HL-60 (cell line): Measurements from ENCODE around the gene CRIP2.

Source experiments
- DNase-seq, 2 experiments: peaks; one replicate each; pipeline ENCODE4 v3.0.0-alpha.2; 2010 to 2020; ENCODE audit warnings: low read depth in 1 of 2, low spot score in 1 of 2
- H3K27ac ChIP-seq: fragments of 250-450 bp; sonication (Bioruptor Pico); replicated peaks from 2 replicates; pipeline ENCODE4 v1.5.1; 2020; ENCODE audit warnings: mild to moderate bottlenecking, moderate library complexity
- H3K27me3 ChIP-seq: fragments of 250-450 bp; sonication (Bioruptor Pico); 2 replicates; pipeline ENCODE4 v1.5.1; 2021; ENCODE audit warnings: mild to moderate bottlenecking, moderate library complexity; ENCODE audit not compliant: insufficient read depth, poor library complexity, severe bottlenecking
- H3K4me3 ChIP-seq: replicated peaks from 2 replicates; pipeline ENCODE4 v1.5.1; 2011; ENCODE audit warnings: mild to moderate bottlenecking, control low read depth, low read length; ENCODE audit not compliant: insufficient read depth
- CTCF ChIP-seq: IDR thresholded peaks from one replicate; pipeline ENCODE4 v1.5.1; 2011; ENCODE audit warnings: low read length, control low read depth, inconsistent platforms; ENCODE audit not compliant: insufficient read depth
- GABPA ChIP-seq: IDR thresholded peaks from 2 replicates; pipeline ENCODE4 v1.6.1; 2012; ENCODE audit warnings: low read depth
- POLR2AphosphoS5 ChIP-seq: IDR thresholded peaks from 2 replicates; pipeline ENCODE4 v1.6.1; 2012; ENCODE audit warnings: low read depth
- SPI1 ChIP-seq: IDR thresholded peaks from 2 replicates; pipeline ENCODE4 v1.6.1; 2012; ENCODE audit warnings: low read depth, mild to moderate bottlenecking, borderline replicate concordance
- TF ChIP-seq, protein P1 (sequence below): IDR thresholded peaks from 2 replicates; pipeline ENCODE4 v1.6.1; 2012; ENCODE audit warnings: low read depth; ENCODE audit not compliant: insufficient replicate concordance

CRIP2 gene

DNA sequence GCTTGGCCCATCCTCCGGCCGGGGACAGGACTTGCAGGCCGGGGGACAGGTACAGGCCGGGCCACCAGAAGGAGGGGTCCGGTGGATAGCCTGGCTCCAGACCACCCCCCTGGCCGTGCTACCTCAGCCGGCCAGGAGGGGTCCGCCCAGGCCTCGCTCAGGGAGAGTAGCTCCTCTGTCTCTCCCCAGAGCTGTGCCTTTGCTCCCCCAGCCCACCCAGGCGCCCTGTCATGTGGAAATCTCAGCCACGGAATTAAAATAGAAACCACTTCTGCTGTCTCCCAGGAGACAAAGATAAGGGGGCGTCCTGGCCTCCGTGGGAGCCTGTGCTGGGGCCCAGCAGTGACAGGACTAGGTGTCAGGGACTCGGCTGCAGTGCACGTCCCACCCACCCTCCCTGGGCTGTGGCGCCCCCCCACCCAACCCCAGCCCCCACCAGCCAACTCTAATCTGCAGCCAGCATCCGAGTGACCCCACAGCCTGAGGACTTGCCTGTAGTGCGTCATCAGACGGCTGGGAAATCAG, 3.3 kb upstream of the CRIP2 start:
- no peak for DNase-seq
- Histone ChIP-seq H3K4me3 (no peak overlapping the region), H3K27me3 (peaks cover 25% of the 10 kb centered on the region), H3K27ac (no peak overlapping the region)
- TF ChIP-seq POLR2AphosphoS5 (no peak), SPI1 (no peak), GABPA (no peak), CTCF (no peak)
- TF ChIP-seq, protein P1, sequence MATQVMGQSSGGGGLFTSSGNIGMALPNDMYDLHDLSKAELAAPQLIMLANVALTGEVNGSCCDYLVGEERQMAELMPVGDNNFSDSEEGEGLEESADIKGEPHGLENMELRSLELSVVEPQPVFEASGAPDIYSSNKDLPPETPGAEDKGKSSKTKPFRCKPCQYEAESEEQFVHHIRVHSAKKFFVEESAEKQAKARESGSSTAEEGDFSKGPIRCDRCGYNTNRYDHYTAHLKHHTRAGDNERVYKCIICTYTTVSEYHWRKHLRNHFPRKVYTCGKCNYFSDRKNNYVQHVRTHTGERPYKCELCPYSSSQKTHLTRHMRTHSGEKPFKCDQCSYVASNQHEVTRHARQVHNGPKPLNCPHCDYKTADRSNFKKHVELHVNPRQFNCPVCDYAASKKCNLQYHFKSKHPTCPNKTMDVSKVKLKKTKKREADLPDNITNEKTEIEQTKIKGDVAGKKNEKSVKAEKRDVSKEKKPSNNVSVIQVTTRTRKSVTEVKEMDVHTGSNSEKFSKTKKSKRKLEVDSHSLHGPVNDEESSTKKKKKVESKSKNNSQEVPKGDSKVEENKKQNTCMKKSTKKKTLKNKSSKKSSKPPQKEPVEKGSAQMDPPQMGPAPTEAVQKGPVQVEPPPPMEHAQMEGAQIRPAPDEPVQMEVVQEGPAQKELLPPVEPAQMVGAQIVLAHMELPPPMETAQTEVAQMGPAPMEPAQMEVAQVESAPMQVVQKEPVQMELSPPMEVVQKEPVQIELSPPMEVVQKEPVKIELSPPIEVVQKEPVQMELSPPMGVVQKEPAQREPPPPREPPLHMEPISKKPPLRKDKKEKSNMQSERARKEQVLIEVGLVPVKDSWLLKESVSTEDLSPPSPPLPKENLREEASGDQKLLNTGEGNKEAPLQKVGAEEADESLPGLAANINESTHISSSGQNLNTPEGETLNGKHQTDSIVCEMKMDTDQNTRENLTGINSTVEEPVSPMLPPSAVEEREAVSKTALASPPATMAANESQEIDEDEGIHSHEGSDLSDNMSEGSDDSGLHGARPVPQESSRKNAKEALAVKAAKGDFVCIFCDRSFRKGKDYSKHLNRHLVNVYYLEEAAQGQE = no peak

GRCh38 chr14:105471823-105472485, 2.7 kb upstream of the CRIP2 start:
- H3K27me3 ChIP-seq = peaks cover 31% of the 10 kb centered on the region
- H3K4me3 ChIP-seq = no peak overlapping the region
- DNase-seq = no peak
- TF ChIP-seq, protein P1 = no peak
- TF ChIP-seq CTCF = no peak
- TF ChIP-seq POLR2AphosphoS5 = no peak
- no peak for TF ChIP-seq SPI1
- no peak for TF ChIP-seq GABPA
- no peak overlapping the region for H3K27ac ChIP-seq

- H3K4me3 ChIP-seq = no peak overlapping the region
- no peak for DNase-seq
- peaks cover 35% of the 10 kb centered on the region for H3K27me3 ChIP-seq
- TF ChIP-seq POLR2AphosphoS5 (no peak), CTCF (no peak), SPI1 (no peak), GABPA (no peak)
- TF ChIP-seq, protein P1 = no peak
- H3K27ac ChIP-seq = no peak overlapping the region
These were observed 2.1 kb upstream of the CRIP2 start for GRCh38 chr14:105472486-105472991.
